HCT116 (cell line): ENCODE data around the gene MOGAT3. TPM values are rescaled to one million over a fixed set of nuclear protein-coding genes. Genes with fewer than 3 reads are reported as not detected.

Experiments used
- ATAC-seq: fragments of 200-7000 bp; cut with Tn5 transposase; 2 replicates; pipeline ENCODE4 v1.9.1; 2020; ENCODE audit warnings: mild to moderate bottlenecking, moderate library complexity
- BruUV-seq: library from RNA; stranded (reverse); fragments of 400-500 nt; replicated peaks from 2 replicates; lab custom pipeline; 2021; lab: Mats Ljungman, UMichigan
- CTCF ChIA-PET: fragments of 300-600 bp; sonication (Branson Sonifier 250); formaldehyde crosslinking; loops from one replicate; lab custom pipeline; 2021; ENCODE audit warnings: antibody characterized with exemption; lab: Charles Lee
- POLR2A ChIA-PET: fragments of 300-600, 350-600 bp; sonication (Branson Sonifier 250); formaldehyde crosslinking; loops from one replicate; lab custom pipeline; 2021; ENCODE audit warnings: antibody characterized with exemption; lab: Charles Lee
- RAD21 ChIA-PET, 2 experiments: fragments of 300-600 bp; sonication (Branson Sonifier 250); formaldehyde crosslinking; loops; one replicate each; lab custom pipeline; 2023; ENCODE audit warnings: low total read pairs in 2 of 2; ENCODE audit not compliant: uncharacterized antibody in 2 of 2, unreplicated experiment in 2 of 2, low non-redundant PET in 1 of 2; lab: Charles Lee
- DNase-seq: peaks from one replicate; pipeline ENCODE4 v3.0.0-alpha.2; 2010; ENCODE audit warnings: low read depth, low spot score
- H2AFZ ChIP-seq: fragments of 200-600 bp; shearing (Covaris generic), sonication (generic); 2 replicates; pipeline ENCODE4 v1.6.1; 2017; ENCODE audit warnings: low read depth, mixed run types, mixed read lengths, antibody characterized with exemption, low read length; ENCODE audit not compliant: poor library complexity, severe bottlenecking
- H3K27ac ChIP-seq: 2 replicates; pipeline ENCODE4 v1.5.1; 2012; ENCODE audit warnings: low read depth, low read length
- H3K27me3 ChIP-seq: fragments of 200-600 bp; sonication (generic); 2 replicates; pipeline ENCODE4 v1.6.1; 2016; ENCODE audit warnings: mixed run types, low read length, mixed read lengths; ENCODE audit not compliant: insufficient read depth
- H3K36me3 ChIP-seq, 2 experiments: fragments of 200-500 bp in 1 of 2; fragments of 200-600 bp in 1 of 2; sonication (Bioruptor generic) in 1 of 2; sonication (generic) in 1 of 2; 2 replicates each; pipeline versions ENCODE4 v1.5.1 to v1.6.1; 2014 to 2016; ENCODE audit warnings: low read length in 2 of 2, inconsistent platforms in 1 of 2, mixed read lengths in 1 of 2, mixed run types in 1 of 2; ENCODE audit not compliant: insufficient read depth in 2 of 2, control insufficient read depth in 1 of 2
- H3K4me1 ChIP-seq, 2 experiments: fragments of 200-600 bp in 1 of 2; sonication (generic) in 1 of 2; 2 replicates each; pipeline versions ENCODE4 v1.5.1 to v1.6.1; 2012 to 2017; ENCODE audit warnings: low read length in 2 of 2, inconsistent platforms in 1 of 2, mild to moderate bottlenecking in 1 of 2, mixed read lengths in 1 of 2, mixed run types in 1 of 2, moderate library complexity in 1 of 2; ENCODE audit not compliant: insufficient read depth in 2 of 2, control insufficient read depth in 1 of 2
- H3K4me2 ChIP-seq: fragments of 200-600 bp; sonication (generic); 2 replicates; pipeline ENCODE4 v1.6.1; 2017; ENCODE audit warnings: mixed run types, low read length, mixed read lengths
- H3K4me3 ChIP-seq, 2 experiments: fragments of 200-600 bp in 1 of 2; sonication (generic) in 1 of 2; replicated peaks in 1 of 2; 2 replicates each; pipeline ENCODE4 v1.5.1; 2011 to 2016; ENCODE audit warnings: low read length in 2 of 2, control low read depth in 1 of 2, low read depth in 1 of 2, mild to moderate bottlenecking in 1 of 2, mixed read lengths in 1 of 2, mixed run types in 1 of 2
- H3K79me2 ChIP-seq: fragments of 200-600 bp; sonication (generic); 2 replicates; pipeline ENCODE4 v1.6.1; 2017; ENCODE audit warnings: mild to moderate bottlenecking, mixed run types, low read length, moderate library complexity, mixed read lengths; ENCODE audit not compliant: insufficient read depth
- H3K9ac ChIP-seq: fragments of 200-600 bp; sonication (generic); 2 replicates; pipeline ENCODE4 v1.6.1; 2016; ENCODE audit warnings: low read length, mixed read lengths
- H3K9me2 ChIP-seq: fragments of 200-600 bp; sonication (generic), shearing (Covaris generic); 2 replicates; pipeline ENCODE4 v1.6.1; 2017; ENCODE audit warnings: mixed run types, mild to moderate bottlenecking, moderate library complexity; ENCODE audit not compliant: insufficient read depth
- H3K9me3 ChIP-seq, 2 experiments: fragments of 200-500 bp in 1 of 2; fragments of 200-600 bp in 1 of 2; sonication (Bioruptor generic) in 1 of 2; sonication (generic) in 1 of 2; 2 replicates each; pipeline ENCODE4 v1.6.1; 2014 to 2017; ENCODE audit warnings: low read length in 2 of 2, mixed read lengths in 2 of 2, inconsistent platforms in 1 of 2, low read depth in 1 of 2, mild to moderate bottlenecking in 1 of 2, mixed run types in 1 of 2, moderate library complexity in 1 of 2; ENCODE audit not compliant: control insufficient read depth in 1 of 2, insufficient read depth in 1 of 2
- H4K20me1 ChIP-seq: fragments of 200-600 bp; sonication (generic), shearing (Covaris generic); 2 replicates; pipeline ENCODE4 v1.6.1; 2017; ENCODE audit warnings: mixed run types, mild to moderate bottlenecking, moderate library complexity; ENCODE audit not compliant: insufficient read depth
- CEBPB ChIP-seq: IDR thresholded peaks from 2 replicates; pipeline ENCODE4 v1.6.1; 2012; ENCODE audit warnings: low read depth
- CTCF ChIP-seq, 3 experiments: fragments of 200-600 bp in 1 of 3; sonication (generic) in 1 of 3; IDR thresholded peaks in 2 of 3; conservative IDR thresholded peaks in 1 of 3; 2 replicates each; pipeline ENCODE4 v1.5.1; 2012 to 2017; ENCODE audit warnings: low read depth in 2 of 3, low read length in 2 of 3, antibody characterized with exemption in 1 of 3, borderline replicate concordance in 1 of 3, control low read depth in 1 of 3, mild to moderate bottlenecking in 1 of 3, mixed read lengths in 1 of 3, mixed run types in 1 of 3, moderate library complexity in 1 of 3; ENCODE audit not compliant: insufficient read depth in 1 of 3
- EGR1 ChIP-seq: IDR thresholded peaks from 2 replicates; pipeline ENCODE4 v1.6.1; 2012; ENCODE audit warnings: low read depth
- EZH2 ChIP-seq: fragments of 200-600 bp; sonication (generic); IDR thresholded peaks from 2 replicates; pipeline ENCODE4 v1.6.1; 2017; ENCODE audit warnings: antibody characterized with exemption, mixed run types
- FOSL1 ChIP-seq: IDR thresholded peaks from 2 replicates; pipeline ENCODE4 v1.6.1; 2012; ENCODE audit warnings: low read depth
- JUND ChIP-seq: IDR thresholded peaks from 2 replicates; pipeline ENCODE4 v1.6.1; 2012
- MAX ChIP-seq: IDR thresholded peaks from 2 replicates; pipeline ENCODE4 v1.6.1; 2012
- RAD21 ChIP-seq: IDR thresholded peaks from 2 replicates; pipeline ENCODE4 v1.6.1; 2012; ENCODE audit warnings: low read depth, mild to moderate bottlenecking
- REST ChIP-seq: IDR thresholded peaks from 2 replicates; pipeline ENCODE4 v1.6.1; 2012; ENCODE audit warnings: low read depth
- intact Hi-C: fragments of 100-400 bp; cut with micrococcal nuclease; formaldehyde crosslinking; loops from 2 replicates; pipeline ENCODE4 v1.10.0; 2022
- total RNA-seq: library from RNA; stranded (reverse); gene quantifications from one replicate; pipeline ENCODE4 v1.2.1, GENCODE V29; 2021; ENCODE audit not compliant: unreplicated experiment

The MOGAT3 gene
- total RNA-seq, 1 experiment from 2014 or later = not detected

GRCh38 chr7:101240226-101241014 lies 39.6 kb upstream of the MOGAT3 start:
- Histone ChIP-seq H4K20me1 (no peaks in the 10 kb centered on the region), H3K9me3 (no peaks in the 10 kb centered on the region), H3K4me3 (no peak overlapping the region), H3K36me3 (peaks cover 5 to 9% of the 10 kb centered on the region in 2 experiments; a peak in 1 of 4 replicates), H3K4me1 (peaks cover 9 to 16% of the 10 kb centered on the region in 2 experiments), H3K27me3 (no peaks in the 10 kb centered on the region), H3K79me2 (peaks cover 31% of the 10 kb centered on the region), H2AFZ (no peak overlapping the region), H3K27ac (no peak overlapping the region), H3K9ac (no peak overlapping the region), H3K9me2 (no peaks in the 10 kb centered on the region), H3K4me2 (no peak overlapping the region)
- RAD21 ChIA-PET = no interaction called here
- BruUV-seq = no TSS peak
- ATAC-seq (no peak), DNase-seq (no peak)
- POLR2A ChIA-PET = no interaction called here
- intact Hi-C loops = no loop called here
- TF ChIP-seq CTCF (IDR thresholded peaks at IDR 0.05 in 2 of 3, conservative IDR thresholded peaks at IDR 0.05 in 1 of 3; ENCODE audit: borderline replicate concordance in 1 of 3, insufficient read depth in 1 of 3, low read depth in 2 of 3, low read length in 2 of 3) = no peak
- TF ChIP-seq CEBPB = no peak
- TF ChIP-seq MAX = no peak
- TF ChIP-seq EGR1 = no peak
- TF ChIP-seq FOSL1 = no peak
- TF ChIP-seq JUND = no peak
- TF ChIP-seq EZH2 = no peak
- TF ChIP-seq REST = no peak
- no peak for TF ChIP-seq RAD21
- CTCF ChIA-PET = no interaction called here
